HG02642 (cell line): ENCODE measurements around the gene DOCK4.

Experiments used
- ATAC-seq: cut with Tn5 transposase; IDR thresholded peaks from one replicate; pipeline ENCODE4 v1.9.1; 2021; ENCODE audit warnings: mild to moderate bottlenecking; ENCODE audit not compliant: unreplicated experiment, poor library complexity

The DOCK4 gene

DNA sequence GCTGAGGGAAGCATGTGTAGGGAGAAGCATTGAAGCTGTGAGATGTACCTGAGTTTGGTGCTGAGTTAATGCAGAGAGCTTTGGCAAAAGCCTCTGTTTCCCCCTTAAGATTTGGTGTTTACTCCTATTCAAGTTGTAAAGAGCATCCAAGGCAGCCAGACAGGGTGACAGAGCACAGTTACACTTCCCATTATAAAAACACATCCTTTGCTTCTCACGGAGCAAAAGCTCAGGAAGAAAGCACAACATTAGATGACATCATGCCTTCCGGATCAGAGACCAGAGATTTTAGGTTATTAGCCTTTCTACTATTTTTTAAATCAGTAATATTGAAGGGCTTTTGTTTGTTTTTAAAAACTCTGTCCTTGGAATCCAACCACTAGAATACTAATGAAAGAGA lies 182.9 kb downstream of the DOCK4 start:
- ATAC-seq: no peak

DNA sequence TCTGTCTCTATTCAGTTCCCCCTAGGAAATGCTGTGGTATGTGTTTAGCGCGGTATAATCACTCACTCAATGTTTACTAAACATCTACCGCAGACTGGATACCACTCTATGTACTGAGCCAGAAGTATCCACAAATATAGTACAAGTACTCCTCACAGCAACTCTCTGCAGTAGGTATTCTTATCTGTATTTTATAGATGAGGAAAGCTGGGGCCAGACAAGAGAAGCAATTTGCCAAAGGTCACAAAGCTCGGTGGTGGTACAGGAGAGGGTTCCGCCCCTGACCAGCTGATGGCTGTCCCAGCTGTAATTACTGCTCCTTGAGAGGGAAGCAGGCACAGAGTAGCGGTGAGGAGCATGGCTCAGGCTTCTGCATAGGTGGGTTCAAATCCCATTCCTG lies 184.1 kb downstream of the DOCK4 start:
- ATAC-seq: no peak

DNA sequence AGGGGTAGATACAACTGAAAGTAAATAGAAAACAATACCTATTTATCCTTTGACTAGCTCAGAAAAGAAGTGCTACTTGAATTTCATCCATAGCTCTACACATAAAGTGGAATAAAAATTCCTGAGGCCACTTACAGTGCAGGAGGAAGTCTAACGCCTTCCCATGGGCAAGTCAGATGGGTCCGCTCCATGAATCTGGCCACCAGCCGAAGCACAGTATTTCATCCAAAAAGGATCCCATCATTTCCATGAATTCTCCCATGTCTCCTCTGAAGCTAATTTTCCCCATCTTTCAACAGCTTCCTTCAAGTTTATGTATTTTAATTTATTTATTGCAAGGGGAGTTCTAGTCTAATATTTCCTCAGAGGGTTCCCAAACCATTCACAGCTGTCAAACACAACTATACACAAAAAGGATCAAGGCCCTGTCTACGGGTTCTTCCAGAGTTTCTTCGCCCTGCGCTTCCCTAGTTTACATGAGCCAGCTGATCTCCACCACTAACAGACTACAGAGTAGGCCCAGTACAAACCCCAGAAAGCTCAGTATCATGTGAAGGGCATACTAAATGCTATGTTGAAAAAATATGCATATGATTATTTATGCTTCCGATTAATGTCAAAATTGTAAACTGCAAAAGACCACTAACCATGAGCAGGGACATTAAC lies 184.7 kb downstream of the DOCK4 start:
- ATAC-seq: no peak

DNA sequence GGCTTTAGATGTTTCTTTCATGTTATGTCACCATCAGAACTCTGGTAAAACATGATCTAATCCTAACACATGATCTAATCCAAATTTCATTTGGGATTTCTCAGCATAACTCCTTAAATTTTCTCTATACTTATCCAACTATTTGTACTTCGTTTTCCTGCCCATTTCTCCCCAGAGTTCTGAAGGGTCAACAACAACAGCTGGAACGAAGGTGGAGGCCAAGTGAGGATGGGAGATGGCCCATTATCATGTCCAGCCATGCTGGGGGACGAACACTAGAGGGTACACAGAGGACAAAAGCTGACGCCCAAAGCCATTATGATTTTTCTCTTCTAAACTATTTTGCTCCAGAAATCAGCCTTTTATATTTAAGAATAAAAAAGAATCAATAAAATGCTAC lies 185.4 kb downstream of the DOCK4 start:
- no peak for ATAC-seq

DNA sequence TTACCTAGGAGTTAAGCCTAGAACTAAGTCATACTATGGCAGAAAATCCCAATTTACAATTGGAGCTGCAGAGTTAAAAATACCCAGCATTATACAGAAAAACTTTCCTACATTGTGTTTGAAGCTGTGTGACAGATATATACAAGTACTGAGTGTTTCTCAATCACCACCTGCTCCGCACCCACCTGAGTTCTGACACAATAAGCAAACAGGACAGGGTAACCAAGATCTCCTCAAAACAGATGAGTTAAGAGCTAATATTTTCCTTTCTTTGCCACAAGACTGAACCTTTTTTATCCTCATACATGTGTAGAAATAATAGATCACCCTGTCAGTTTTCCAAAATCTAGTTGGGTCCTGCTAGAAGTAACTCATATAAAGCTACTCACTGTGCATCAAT lies 186.3 kb downstream of the DOCK4 start:
- ATAC-seq: no peak

DNA sequence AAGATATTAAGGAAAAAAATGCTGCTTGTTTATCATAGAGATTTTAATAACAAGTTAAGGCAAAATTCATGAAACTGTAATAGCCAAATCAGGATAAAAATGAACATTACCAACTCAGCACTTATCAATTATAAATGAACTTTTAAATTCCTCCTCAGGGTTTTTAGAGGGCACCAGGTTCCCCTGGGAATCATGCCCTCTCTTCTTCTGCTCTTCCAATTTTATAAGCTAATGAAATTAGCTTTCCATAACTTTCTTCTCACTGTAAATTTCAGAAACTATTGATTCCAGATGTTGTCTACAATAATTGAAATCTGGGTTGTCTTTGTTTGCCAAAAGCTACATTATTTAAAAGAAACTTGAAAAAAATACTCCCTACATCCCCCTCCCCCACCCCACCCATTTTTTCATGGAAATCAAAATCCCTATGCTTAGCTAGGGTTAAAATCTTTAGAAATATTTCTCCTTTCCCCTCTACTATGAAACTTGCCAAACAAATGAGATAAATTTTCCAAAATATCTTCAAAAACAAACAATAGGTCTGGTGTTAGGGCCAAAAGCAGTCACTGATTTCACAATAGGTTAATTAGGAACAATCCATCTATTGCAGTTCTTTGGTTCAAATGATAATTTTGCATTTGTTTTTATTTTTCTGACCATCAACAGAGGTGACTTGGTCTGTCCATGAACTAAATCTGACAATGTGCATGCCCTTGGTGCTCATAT lies 187.7 kb downstream of the DOCK4 start:
- no peak for ATAC-seq

DNA sequence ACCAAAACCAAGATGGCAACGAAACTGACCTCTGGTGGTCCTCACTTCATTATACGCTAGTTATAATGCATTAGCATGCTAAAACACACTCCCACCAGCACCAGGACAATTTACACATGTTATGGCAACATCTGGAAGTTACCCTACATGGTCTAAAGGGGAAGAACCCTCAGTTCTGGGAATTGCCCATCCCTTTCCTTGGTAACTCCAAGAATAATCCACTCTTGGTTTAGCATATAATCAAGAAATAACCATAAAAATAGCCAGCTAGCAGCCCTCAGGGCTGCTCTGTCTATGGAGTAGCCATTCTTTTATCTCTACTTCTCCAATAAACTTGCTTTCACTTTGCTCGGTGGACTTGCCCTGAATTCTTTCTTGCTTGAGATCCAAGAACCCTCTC lies 191.1 kb downstream of the DOCK4 start:
- ATAC-seq: no peak

DNA sequence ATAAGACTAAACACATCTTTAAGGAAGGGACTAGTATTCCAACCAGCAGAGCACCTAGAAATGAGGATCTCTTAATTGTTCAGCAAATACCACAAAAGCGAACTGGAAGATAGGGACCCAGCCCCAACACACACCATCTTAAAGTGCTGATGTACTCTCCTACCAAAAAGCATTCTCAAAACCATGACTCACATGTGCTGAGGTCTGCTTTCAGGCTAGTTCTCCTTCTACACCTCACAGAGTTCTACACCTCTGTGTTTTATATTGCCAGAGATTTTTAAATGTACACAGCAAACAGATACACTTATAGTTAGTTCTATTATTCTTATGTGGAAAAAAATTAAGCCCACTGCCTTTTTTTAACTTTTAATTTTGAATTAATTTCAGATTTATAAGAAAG lies 191.9 kb downstream of the DOCK4 start:
- no peak for ATAC-seq

DNA sequence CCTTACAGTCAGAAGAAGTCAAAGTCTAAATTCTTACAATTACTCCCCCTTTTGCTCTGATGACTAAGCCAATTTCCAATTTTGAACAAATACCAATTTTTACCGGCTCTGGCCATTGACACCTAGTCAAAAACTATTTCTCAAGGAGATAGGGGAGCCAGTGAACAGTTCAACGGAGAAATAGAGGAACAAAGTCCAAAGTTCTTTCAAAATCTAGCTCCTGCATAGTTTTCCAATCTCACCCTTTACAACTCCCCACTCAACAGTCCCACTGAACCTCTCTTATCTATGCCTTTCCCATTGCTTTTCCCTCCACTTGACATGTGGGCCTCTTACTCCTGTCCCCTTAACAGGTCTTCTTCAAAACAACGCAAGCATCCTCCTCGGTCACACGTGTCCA lies 192.9 kb downstream of the DOCK4 start:
- ATAC-seq: no peak

DNA sequence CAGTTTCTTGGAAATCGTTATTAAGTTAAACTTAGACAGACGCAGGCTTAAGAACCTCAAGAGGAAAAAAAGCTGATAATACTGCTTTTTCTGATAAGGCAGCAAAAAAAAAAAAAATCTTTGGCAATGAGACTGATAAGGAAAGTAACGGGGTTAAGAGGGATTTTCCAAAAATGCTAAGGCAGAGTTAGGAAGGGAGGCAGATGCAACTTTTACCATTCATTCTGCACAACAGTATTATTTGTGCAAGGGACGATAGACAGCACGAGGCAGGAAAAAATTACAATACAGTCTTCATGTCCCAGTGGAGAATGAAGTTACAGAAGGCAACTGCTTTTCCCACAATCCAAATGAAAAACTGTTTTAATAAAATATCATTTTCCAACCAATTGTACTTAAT lies 194.0 kb downstream of the DOCK4 start:
- no peak for ATAC-seq

DNA sequence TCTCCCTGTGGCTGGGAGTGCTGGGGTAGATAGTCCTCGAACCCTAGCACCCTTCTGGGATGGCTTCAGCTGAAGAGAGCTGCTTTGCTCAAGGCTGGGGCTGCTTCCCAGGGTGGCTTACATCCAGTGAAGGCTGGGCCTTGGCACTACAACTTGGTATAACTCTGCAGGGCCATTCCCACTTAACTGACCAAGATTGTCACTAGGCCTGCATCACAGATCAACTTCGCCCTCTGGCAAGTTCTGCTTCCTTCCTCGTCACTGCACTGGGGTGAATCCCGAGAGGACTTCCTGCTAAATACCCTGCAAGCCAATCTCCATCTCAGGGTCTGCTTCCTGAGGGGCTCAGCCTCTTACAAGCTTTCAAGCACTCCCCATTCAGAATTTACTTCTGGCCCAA lies 195.2 kb downstream of the DOCK4 start:
- no peak for ATAC-seq

DNA sequence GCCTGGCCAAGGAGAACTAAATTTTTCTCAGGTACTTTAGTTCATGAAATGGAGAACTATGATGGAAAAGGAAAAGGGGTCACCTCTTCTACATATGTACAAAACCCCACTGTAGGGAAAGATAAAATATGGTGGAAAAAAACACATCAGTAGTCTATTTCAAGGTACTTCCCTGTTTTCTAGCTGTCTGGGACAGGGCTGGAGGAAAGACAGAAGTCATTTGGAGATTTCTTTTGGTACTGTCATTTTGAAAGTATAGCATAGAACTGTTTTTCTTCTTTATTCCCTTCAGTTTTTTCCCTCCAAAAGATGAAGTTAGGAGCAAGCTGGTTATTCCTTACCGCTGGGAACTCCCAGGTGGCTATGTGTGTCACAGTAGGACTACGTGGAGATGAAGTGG lies 196.1 kb downstream of the DOCK4 start:
- ATAC-seq: no peak

DNA sequence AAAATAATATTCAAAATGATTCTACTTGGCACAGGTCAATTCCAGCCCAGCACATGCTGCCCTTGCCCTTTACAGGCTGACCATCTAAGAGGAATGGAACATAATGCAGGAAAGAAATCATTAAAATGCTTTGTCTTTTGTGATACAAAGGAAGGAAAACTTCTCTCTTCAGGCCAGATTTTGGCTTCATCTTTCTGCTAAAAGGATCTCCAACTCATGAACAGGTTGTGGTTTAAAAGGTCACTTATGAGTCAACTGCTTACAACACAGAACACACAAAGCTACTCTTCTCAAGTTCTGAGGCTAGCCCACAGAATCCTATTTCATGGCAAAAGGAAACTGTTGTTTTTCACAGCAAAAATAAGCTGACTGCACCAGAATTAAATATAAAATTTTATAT lies 197.1 kb downstream of the DOCK4 start:
- ATAC-seq: no peak

DNA sequence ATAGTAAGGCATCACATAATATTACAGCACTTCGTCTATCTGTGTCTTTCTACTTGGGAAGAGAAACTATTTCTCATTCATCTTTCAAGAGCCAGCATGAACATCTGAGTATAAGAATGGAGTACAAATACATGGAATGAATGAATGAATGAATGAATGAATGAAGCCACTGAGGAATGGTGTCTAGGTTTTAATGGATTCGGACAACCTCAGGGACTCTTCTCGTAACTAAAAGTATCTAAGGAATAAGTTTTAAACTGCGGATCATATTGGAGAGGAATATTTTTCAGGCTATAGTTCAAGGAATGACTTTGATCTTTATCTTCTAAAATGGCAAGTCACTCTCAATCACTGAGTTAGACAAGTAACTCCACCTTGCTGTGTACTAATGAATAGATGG lies 199.0 kb downstream of the DOCK4 start:
- no peak for ATAC-seq

DNA sequence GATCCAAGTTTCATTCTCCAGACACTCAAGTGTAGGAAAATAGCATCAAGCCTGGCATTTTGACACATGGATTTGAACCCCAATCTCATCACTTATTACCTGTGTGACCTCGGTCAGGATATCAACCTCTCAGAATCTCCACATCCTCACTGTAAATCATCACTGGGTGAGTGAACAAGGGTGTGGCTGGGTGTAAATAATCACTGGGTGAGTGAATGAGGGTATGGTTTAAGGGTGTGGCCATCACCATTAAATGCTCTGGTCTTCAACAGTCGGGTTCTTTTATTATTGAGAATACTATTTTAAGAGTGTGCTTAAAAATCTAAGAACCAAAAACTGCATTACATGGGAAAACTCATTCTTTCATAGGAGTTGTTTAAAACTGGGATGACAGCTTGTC lies 200.1 kb downstream of the DOCK4 start:
- ATAC-seq: no peak

DNA sequence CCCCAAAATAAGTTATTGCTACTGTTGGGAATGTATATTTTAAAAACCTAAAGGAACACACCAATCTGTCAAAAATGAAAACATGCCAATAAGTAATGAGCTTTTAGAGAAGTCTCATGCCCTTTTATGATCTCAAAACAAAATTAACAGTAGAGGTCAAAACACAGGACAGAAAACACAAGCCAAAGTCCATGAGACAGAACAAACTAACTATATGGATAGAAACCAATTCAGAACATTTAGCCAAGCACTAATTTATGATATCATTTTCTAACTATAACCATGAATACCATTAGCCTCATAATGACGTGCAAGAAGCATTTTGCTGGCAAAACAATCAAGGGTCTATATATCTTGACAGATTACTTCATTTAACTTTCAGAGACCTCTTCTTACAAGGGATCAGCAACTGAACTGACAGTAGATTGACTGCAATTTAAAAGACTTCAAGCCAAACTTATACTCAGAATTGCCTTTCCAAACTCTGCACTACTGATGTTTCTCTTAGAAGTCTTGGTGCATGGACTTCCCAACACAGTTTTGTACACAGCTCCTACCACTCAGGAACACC lies 200.9 kb downstream of the DOCK4 start:
- ATAC-seq: no peak

DNA sequence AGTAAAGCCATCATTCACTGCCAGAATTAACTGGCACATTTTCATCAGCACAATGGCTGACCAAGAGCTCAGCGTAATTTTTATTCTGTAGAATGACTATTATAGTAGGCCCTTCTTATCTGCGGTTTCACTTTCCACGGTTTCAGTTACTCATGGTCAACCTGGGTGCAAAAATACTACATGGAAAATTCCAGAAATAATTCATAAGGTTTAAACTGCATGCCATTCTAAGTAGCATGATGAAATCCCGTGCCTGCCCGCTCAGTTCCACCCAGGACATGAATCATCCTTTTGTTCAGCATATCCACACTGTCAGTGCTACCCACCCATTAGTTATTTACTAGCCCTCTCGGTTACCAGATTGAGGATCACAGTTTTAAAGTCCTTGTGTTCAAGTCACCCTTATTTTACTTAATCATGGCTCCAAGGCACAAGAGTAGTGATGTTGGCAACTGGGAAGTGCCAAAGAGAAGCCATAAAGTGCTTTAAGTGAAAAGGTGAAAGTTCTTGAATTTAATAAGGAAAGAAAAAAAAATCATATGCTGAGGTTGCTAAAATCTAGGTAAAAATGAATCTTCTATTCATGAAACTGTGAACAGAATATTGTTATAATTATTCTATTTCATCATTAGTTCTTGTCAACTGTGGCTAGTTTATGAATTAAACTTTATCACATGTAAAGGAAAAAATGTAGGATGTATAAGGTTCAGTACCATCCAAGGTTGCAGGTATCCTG lies 204.9 kb downstream of the DOCK4 start:
- no peak for ATAC-seq

DNA sequence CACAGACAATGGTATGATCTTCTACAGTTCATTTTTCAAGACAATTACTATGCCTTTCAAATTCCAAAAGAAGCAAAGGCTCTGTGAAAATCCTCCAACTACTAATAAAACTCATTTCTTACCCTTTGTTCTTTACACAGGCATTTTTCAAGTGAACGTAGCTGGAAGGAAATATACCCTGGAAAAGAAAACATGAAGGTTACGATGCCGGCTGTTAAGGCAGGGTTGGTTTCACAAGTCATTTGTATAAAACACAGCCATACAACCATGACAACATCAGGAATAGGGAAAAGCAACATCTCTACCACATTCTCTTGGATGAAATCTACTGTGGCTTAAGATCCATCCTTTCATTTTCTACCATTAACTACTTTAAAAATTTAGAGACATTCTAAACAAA lies 207.9 kb downstream of the DOCK4 start:
- ATAC-seq: no peak

DNA sequence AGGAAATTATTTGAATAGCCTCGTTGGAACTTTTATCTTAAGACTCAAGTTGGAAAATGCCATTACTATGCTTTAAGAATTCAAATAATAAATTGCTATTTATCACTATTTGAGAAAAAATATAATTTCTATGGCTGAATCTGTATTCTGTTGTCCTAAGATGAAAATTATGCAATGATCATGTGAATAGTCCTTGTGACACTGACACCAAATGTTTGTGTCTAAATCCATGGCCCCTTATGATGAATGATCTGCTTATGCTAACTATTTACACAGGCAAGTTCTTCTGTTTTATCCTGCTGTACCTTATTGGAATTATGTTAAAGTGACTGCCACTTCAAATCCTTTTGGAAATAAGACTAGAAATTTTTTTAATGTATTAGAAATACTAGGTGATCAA lies 208.7 kb downstream of the DOCK4 start:
- no peak for ATAC-seq

DNA sequence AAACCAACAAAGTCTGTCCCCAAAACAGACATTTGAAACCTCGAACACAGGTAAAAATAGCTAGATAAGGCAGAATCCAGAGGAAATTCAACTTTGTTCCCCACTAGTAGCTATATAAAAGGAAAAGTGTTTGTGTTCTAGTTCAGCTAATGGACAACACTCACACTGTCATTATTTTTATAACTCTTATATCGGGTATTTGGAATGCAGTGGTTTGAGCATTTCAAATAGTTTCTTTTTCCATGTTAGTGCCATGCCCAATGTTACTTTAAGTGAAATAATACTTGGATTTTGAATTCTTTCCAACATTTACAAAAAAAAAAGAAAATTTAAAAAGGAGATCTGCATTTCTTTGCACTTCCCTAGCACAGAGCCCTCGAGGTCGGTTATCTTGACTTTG lies 213.6 kb downstream of the DOCK4 start:
- ATAC-seq: no peak

DNA sequence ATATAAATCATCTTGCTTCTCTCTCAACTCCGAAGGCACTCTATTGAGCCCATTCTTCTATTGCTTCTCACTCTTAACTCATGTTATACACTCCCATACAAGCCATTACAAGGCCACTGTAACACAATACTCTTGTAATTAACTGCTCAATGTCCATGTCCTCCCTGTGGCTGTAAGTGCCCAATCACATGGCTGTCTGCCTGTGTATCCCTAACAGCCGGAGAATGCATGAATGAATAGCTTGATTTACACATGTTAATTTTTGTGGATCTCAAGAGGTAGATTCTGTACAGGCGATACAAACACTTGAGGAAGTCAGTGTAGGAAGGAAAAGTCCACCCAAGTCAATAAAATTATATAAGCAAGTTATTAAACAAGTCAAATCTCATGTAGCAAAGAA lies 215.6 kb downstream of the DOCK4 start:
- no peak for ATAC-seq
